Esophagus mucosa (tissue), 1 donor: ENCODE measurements around the gene ITM2C. TPM values are rescaled to one million over a fixed set of nuclear protein-coding genes. Genes with fewer than 3 reads are reported as not detected.

Experiments used
- ATAC-seq: fragments of 200-7000 bp; cut with Tn5 transposase; one replicate; pipeline ENCODE4 v1.9.1; 2020
- total RNA-seq: library from RNA; stranded (reverse); gene quantifications from one replicate; pipeline ENCODE4 v1.2.4, GENCODE V29; 2023
- donor health status: DM: yes; HTN: yes; CAD: no.

The ITM2C gene
- total RNA-seq, 1 donor from 2014 or later = 7.3 TPM

GRCh38 chr2:230908595-230909191 is 44.0 kb downstream of the ITM2C start:
- ATAC-seq = peak; percentile 77

- no peak for ATAC-seq
These were observed 45.3 kb downstream of the ITM2C start for GRCh38 chr2:230909841-230910545.

- ATAC-seq = no peak
These were observed 45.9 kb downstream of the ITM2C start for GRCh38 chr2:230910546-230911177.

GRCh38 chr2:230912046-230912445 is 47.3 kb downstream of the ITM2C start:
- ATAC-seq = no peak

GRCh38 chr2:230912724-230913123 is 48.0 kb downstream of the ITM2C start:
- no peak for ATAC-seq

GRCh38 chr2:230913406-230914143 is 48.8 kb downstream of the ITM2C start:
- no peak for ATAC-seq

- no peak for ATAC-seq
These were observed 50.1 kb downstream of the ITM2C start for GRCh38 chr2:230914886-230915285.

GRCh38 chr2:230915319-230915718 is 50.6 kb downstream of the ITM2C start:
- ATAC-seq = peak; percentile 25

GRCh38 chr2:230916218-230916617 is 51.5 kb downstream of the ITM2C start:
- ATAC-seq = no peak

GRCh38 chr2:230919240-230919639 is 54.5 kb downstream of the ITM2C start:
- ATAC-seq = no peak

- ATAC-seq = no peak
These were observed 54.9 kb downstream of the ITM2C start for GRCh38 chr2:230919681-230920080.

- no peak for ATAC-seq
These were observed 55.4 kb downstream of the ITM2C start for GRCh38 chr2:230920167-230920566.

- ATAC-seq = no peak
These were observed 57.3 kb downstream of the ITM2C start for GRCh38 chr2:230921806-230922595.

- no peak for ATAC-seq
These were observed 58.4 kb downstream of the ITM2C start for GRCh38 chr2:230922951-230923717.

- no peak for ATAC-seq
These were observed 59.3 kb downstream of the ITM2C start for GRCh38 chr2:230924092-230924469.

GRCh38 chr2:230924470-230925341 is 60.0 kb downstream of the ITM2C start, which contains the start of gene GPR55:
Gene GPR55, minus strand, starts transcription at chr2:230925242. Its CDS starts 14,280 bp downstream, at chr2:230910962.
- peak; percentile 9 for ATAC-seq

- no peak for ATAC-seq
These were observed 60.7 kb downstream of the ITM2C start for GRCh38 chr2:230925443-230925878.

GRCh38 chr2:230925879-230926765 is 61.4 kb downstream of the ITM2C start:
- peak; percentile 12 for ATAC-seq

- ATAC-seq = no peak
These were observed 63.1 kb downstream of the ITM2C start for GRCh38 chr2:230927711-230928341.
